ENCODE results near the gene GOLGA6L9. TPM values are rescaled to one million over a fixed set of nuclear protein-coding genes. Genes with fewer than 3 reads are reported as not detected.
"Not testable (repeated sequence)": the region's sequence is repeated elsewhere in the genome, so short reads cannot be mapped to it uniquely, and the experiment has no call there.

Gene GOLGA6L9
- total RNA-seq, 1 experiment from 2014 or later = 5.8 TPM

GRCh38 chr15:82410306-82410705 is 19.3 kb upstream of the GOLGA6L9 start:
- H3K27ac ChIP-seq (ENCODE audit: low read length); H3K36me3 ChIP-seq (ENCODE audit: control insufficient read depth, insufficient read depth, low read length); ATAC-seq; H3K9me3 ChIP-seq (ENCODE audit: control insufficient read depth, insufficient read depth, low read depth, low read length); DNase-seq (ENCODE audit: low read depth, low spot score); H3K4me1 ChIP-seq (ENCODE audit: control insufficient read depth, insufficient read depth, low read length); intact Hi-C loops (cut with micrococcal nuclease; ENCODE audit: unreplicated experiment); in situ Hi-C loops (cut with HindIII; ENCODE audit: low pct_unique_long_range_greater_than_20kb, low sequenced_read_pairs); CTCF ChIA-PET; POLR2A ChIA-PET; H3K4me3 ChIP-seq (ENCODE audit: low read depth in 2 of 2, low read length in 2 of 2); H3K27me3 ChIP-seq (ENCODE audit: control insufficient read depth, insufficient read depth, low read length); BruUV-seq (replicated peaks): not testable (repeated sequence)

- intact Hi-C loops (cut with micrococcal nuclease; ENCODE audit: unreplicated experiment) = not testable (repeated sequence)
Measured at GRCh38 chr15:82411595-82411994, 18.0 kb upstream of the GOLGA6L9 start.

DNA sequence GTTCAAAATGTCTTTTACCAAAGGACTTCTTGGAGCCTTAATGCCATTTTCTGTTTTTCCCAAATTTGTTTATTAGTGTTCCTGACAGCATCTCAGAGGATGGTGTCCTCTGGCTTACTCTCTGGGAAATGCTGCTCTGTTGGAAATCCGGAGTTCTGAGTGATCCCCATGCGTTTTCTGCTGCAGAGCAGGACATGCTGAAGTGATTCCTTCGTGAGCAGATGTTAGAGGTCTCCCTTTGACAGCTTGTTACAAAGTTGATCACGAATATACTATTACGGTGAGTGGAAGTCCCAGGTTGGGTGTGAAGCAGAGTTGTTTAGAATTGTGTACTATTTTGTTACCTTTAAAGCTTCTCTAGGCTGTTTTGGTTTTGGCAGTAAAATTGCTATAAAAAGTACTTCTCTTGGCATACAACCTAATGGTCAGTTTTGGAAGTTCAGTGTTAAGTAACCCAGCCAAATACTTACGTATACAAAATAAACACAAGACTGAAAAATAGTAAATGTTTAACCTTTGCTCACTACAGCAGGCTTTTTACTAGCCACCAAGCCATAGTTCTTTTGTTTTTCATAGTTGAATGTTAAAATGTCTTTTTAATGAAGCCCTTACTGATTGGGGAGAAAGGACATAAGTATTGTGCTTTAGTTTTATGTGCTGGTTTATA is 15.0 kb upstream of the GOLGA6L9 start:
- H3K27me3 ChIP-seq (ENCODE audit: control insufficient read depth, insufficient read depth, low read length); H3K36me3 ChIP-seq (ENCODE audit: control insufficient read depth, insufficient read depth, low read length); POLR2A ChIA-PET; H3K4me3 ChIP-seq (ENCODE audit: low read depth in 2 of 2, low read length in 2 of 2); H3K4me1 ChIP-seq (ENCODE audit: control insufficient read depth, insufficient read depth, low read length); in situ Hi-C loops (cut with HindIII; ENCODE audit: low pct_unique_long_range_greater_than_20kb, low sequenced_read_pairs); H3K27ac ChIP-seq (ENCODE audit: low read length); DNase-seq (ENCODE audit: low read depth, low spot score); BruUV-seq (replicated peaks); ATAC-seq; CTCF ChIA-PET; H3K9me3 ChIP-seq (ENCODE audit: control insufficient read depth, insufficient read depth, low read depth, low read length); intact Hi-C loops (cut with micrococcal nuclease; ENCODE audit: unreplicated experiment): not testable (repeated sequence)

More at GRCh38 chr15:82411595-82411994, 18.0 kb upstream of the GOLGA6L9 start:
- H3K36me3 ChIP-seq (ENCODE audit: control insufficient read depth, insufficient read depth, low read length); ATAC-seq; DNase-seq (ENCODE audit: low read depth, low spot score); POLR2A ChIA-PET; H3K9me3 ChIP-seq (ENCODE audit: control insufficient read depth, insufficient read depth, low read depth, low read length); H3K27me3 ChIP-seq (ENCODE audit: control insufficient read depth, insufficient read depth, low read length); BruUV-seq (replicated peaks); H3K4me1 ChIP-seq (ENCODE audit: control insufficient read depth, insufficient read depth, low read length); in situ Hi-C loops (cut with HindIII; ENCODE audit: low pct_unique_long_range_greater_than_20kb, low sequenced_read_pairs); H3K4me3 ChIP-seq (ENCODE audit: low read depth in 2 of 2, low read length in 2 of 2); CTCF ChIA-PET; H3K27ac ChIP-seq (ENCODE audit: low read length): not testable (repeated sequence)

- in situ Hi-C loops (cut with HindIII; ENCODE audit: low pct_unique_long_range_greater_than_20kb, low sequenced_read_pairs); CTCF ChIA-PET; H3K4me1 ChIP-seq (ENCODE audit: control insufficient read depth, insufficient read depth, low read length); ATAC-seq; H3K27ac ChIP-seq (ENCODE audit: low read length); H3K36me3 ChIP-seq (ENCODE audit: control insufficient read depth, insufficient read depth, low read length); BruUV-seq (replicated peaks); H3K9me3 ChIP-seq (ENCODE audit: control insufficient read depth, insufficient read depth, low read depth, low read length); POLR2A ChIA-PET; H3K27me3 ChIP-seq (ENCODE audit: control insufficient read depth, insufficient read depth, low read length); H3K4me3 ChIP-seq (ENCODE audit: low read depth in 2 of 2, low read length in 2 of 2); intact Hi-C loops (cut with micrococcal nuclease; ENCODE audit: unreplicated experiment); DNase-seq (ENCODE audit: low read depth, low spot score): not testable (repeated sequence)
Measured at GRCh38 chr15:82420516-82420915, 9.1 kb upstream of the GOLGA6L9 start.

- H3K9me3 ChIP-seq (ENCODE audit: control insufficient read depth, insufficient read depth, low read depth, low read length); H3K27ac ChIP-seq (ENCODE audit: low read length); intact Hi-C loops (cut with micrococcal nuclease; ENCODE audit: unreplicated experiment); POLR2A ChIA-PET; H3K36me3 ChIP-seq (ENCODE audit: control insufficient read depth, insufficient read depth, low read length); DNase-seq (ENCODE audit: low read depth, low spot score); H3K4me1 ChIP-seq (ENCODE audit: control insufficient read depth, insufficient read depth, low read length); BruUV-seq (replicated peaks); H3K4me3 ChIP-seq (ENCODE audit: low read depth in 2 of 2, low read length in 2 of 2); CTCF ChIA-PET; in situ Hi-C loops (cut with HindIII; ENCODE audit: low pct_unique_long_range_greater_than_20kb, low sequenced_read_pairs); H3K27me3 ChIP-seq (ENCODE audit: control insufficient read depth, insufficient read depth, low read length): not testable (repeated sequence)
- ATAC-seq = peak; percentile 82
Measured at GRCh38 chr15:82420966-82421365, 8.7 kb upstream of the GOLGA6L9 start.

- DNase-seq (ENCODE audit: low read depth, low spot score); H3K4me3 ChIP-seq (ENCODE audit: low read depth in 2 of 2, low read length in 2 of 2); H3K9me3 ChIP-seq (ENCODE audit: control insufficient read depth, insufficient read depth, low read depth, low read length); H3K4me1 ChIP-seq (ENCODE audit: control insufficient read depth, insufficient read depth, low read length); in situ Hi-C loops (cut with HindIII; ENCODE audit: low pct_unique_long_range_greater_than_20kb, low sequenced_read_pairs); POLR2A ChIA-PET; H3K27me3 ChIP-seq (ENCODE audit: control insufficient read depth, insufficient read depth, low read length); BruUV-seq (replicated peaks); CTCF ChIA-PET; H3K36me3 ChIP-seq (ENCODE audit: control insufficient read depth, insufficient read depth, low read length); intact Hi-C loops (cut with micrococcal nuclease; ENCODE audit: unreplicated experiment); ATAC-seq; H3K27ac ChIP-seq (ENCODE audit: low read length): not testable (repeated sequence)
Measured at GRCh38 chr15:82427117-82427516, 2.5 kb upstream of the GOLGA6L9 start.

Data from Panc1 (cell line).